GM19099 (cell line): ENCODE data around the gene IL4R.

Experiments
- POLR2A ChIP-seq: IDR thresholded peaks from 3 replicates; pipeline ENCODE4 v1.6.1; 2011; ENCODE audit warnings: low read depth; ENCODE audit not compliant: insufficient read length; ENCODE audit errors: extremely low read depth

The IL4R gene

DNA sequence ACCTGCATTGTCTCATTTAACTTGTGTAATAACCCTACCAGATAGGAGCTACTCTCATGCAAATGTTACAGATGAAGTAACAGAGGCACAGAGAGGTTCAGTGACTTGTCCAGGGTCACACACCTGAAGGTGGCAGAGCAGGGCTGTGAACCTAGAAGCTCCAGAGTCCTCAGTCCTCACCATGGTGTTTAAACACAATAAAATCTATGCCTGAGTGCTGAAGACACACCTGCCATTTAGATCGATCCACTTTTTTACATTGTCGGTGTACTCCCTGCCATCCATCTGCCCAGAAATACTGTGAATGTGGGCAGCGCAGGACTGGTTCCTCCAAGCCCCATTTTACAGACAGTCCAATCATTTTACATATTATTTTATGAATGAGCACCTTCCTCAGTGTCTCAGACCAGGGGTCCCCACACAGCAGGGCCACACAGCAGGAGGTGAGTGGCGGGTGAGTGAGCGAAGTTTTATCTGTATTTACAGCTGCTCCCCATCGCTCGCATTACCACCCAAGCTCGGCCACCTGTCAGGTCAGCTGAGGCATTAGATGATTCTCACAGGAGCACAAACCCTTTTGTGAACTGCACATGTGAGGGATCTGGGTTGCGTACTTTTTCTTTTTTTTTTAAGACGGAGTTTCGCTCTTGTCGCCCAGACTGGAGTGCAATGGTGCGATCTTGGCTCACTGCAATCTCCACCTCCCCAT is 5.6 kb downstream of the IL4R start:
- TF ChIP-seq POLR2A = no peak

DNA sequence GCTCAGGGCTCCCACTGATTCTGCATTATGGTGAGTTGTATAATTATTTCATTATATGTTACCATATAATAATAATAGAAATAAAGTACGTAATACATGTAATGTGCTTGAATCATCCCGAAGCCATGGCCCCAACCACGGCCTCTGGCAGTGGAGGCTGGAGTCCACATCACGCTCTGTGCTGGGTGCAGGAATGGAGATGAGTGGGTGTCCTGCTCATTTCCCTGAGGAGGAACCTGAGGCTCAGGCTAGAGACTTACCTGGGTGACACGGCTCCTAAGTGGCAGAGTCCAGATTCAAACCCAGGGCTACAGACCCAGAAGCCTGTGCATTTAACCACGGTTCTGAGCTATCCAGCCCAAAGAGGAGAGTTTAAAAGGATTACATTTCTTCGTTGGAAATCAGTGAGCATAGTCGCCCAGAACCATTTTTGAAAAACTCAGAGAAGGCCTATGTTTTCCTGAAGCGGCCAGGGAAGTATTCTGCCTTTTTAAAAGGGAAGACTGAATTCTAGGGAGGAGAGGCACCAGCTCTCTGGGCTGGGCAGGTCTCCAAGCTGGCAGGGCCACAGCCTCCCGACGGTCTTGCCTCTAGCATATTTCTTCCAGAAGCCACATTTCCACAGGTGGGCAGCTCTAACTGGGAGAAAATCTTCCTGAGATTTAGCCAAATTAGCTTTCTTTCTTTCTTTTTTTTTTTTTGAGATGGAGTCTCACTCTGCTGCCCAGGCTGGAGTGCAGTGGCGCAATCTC is 6.7 kb downstream of the IL4R start:
- no peak for TF ChIP-seq POLR2A

DNA sequence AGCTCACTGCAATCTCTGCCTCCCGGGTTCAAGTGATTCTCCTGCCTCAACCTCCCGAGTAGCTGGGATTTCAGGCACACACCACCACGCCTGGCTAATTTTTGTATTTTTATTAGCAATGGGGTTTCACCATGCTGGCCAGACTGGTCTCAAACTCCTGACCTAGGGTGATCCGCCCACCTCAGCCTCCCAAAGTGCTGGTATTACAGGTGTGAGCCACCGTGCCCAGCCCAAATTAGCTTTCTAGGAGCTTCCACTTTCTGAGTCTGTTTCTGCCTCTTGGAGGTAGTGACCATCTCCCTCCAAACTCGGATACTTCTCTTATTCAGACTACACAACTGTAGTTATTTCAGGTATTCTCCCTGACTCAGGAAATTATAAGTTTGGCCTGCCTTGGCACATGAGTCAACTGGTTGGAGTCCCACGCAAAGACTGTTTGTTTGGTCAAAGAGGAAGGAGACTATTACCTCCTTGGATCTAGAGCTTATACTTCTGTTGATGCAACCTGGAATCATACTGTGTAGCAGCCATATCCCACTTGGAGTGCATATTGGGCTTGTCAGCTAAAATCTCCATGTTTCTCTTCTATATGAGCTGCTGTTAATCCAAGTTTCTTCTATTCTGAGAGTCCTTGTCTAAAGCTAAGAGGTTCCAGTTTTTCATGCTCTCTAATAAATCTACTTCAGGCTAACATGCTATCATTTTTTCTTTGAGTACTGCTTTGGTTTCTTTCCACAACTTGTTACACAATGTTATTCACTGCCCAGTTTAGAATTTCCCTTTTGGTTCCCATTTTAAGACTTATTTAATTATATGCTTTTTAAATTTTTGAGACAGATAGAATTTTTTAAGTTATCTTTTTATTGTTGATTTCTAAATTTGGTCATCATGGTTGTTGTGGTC is 7.5 kb downstream of the IL4R start:
- TF ChIP-seq POLR2A = no peak

DNA sequence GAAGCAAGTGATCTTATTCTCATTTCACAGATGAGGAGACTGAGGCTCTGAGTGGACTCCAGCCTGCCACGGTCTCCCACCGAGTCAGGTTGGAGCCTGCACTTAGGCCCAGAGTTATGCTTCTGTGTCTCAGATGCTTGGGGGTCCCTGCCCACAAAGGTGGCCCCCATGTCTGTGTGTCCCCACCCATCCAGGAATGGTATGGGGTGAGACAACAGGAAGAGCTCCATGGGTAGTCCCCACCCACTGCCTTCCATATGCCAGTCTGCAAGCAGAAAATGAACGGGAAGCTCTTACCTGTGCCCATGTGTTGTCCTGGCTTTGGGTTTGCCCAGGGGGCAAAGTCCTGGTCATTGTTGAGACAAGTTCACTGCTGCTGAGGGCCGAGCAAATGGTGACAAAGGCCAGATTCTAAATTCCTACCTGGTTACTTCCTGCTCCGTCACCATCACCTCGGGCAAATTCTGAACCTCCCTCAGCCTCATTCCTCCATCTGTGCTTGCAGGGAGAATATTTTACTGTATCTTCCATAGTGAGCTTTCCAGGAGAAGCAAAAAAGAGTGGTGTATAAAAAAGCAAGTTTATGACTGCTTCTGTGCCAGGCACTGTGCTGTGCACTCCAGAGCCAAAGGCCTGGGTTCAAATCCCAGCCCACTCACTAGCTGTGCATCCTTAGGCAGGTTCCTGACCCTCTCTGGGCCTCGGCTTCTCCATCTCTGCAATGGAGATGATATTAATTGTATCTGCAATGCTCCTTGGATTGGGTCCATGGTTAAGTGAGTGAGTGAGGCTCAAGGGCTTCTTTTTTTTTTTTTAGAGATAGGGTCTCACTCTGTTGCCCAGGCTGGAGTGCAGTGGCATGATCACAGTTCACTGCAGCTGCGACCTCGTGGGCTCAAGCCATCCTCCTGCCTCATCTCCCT is 9.3 kb downstream of the IL4R start:
- no peak for TF ChIP-seq POLR2A

DNA sequence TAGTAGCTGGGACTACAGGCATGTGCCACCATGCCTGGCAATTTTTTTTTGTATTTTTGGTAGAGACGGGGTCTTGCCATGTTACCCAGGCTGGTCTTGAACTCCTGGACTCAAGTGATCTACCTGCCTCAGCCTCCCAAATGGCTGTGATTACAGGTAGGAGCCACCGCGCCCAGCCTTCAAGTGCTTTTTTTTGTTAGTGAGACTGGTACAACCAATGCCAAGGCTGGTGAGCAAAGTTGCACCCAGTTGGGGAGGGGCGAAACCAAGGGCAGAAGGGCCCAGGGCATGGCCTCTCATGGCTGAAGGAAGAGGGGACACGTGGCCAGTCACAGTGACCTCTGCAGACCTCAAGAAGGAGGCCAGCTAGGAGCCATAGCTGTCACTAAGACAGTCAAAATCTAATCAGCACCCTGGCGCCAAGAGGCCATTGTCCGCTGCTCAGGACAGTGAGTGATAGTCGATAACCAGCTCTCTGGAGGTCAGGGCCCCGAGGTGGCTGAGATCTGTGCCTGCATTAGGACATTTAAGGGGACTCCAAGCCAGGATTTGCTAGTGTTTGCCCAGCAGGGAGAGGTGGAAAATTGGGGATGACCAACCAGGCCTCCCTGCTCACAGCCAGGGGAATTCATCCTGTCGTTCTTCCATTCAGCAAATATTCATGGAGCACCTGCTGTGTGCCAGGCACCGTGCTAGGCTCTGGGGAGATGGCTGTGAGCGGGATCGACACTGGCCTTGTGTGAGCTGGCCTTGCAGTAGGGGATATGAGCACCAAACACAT is 10.2 kb downstream of the IL4R start:
- no peak for TF ChIP-seq POLR2A

DNA sequence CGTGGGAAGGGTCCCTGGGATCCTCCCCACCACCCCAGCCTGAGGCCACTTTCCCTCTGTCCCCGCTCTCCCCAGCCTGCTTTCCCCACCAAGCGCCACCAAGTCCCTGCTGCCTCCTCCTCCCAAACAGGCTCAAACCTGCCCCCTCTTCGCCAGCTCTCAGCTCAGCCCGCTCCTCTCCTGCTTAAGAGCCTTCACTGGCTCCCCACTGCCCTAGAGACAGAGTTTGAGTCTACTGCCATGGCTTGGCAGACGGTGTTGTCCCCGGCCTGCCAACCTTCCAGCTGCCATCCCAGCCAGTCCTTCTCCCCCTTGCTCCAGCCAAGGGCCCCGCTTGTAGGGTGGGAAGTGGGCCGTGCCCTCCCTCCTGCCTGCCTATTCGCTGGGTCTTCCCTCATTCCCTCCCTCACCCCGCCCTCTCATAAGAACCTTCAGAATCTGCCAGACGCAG is 11.1 kb downstream of the IL4R start:
- no peak for TF ChIP-seq POLR2A

DNA sequence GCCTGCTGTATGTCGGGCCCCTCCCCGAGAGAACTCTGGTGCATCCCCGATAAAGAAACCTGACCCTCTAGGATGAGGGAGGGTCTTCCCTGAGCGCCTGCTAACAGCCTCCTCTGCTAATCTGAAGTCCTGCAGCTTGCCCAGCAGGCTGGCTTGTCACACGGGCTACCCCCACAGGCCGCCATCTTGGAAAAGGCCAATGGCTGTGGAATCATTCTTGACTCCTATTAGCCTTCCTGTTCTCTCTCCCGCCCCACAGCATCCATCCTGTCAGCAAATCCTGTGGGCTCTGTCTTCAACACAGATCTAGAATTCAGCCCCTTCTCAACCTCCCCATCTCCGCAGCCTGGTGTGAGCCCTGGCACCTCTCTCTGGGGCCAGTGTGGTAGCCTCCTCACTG is 12.0 kb downstream of the IL4R start:
- TF ChIP-seq POLR2A = no peak

DNA sequence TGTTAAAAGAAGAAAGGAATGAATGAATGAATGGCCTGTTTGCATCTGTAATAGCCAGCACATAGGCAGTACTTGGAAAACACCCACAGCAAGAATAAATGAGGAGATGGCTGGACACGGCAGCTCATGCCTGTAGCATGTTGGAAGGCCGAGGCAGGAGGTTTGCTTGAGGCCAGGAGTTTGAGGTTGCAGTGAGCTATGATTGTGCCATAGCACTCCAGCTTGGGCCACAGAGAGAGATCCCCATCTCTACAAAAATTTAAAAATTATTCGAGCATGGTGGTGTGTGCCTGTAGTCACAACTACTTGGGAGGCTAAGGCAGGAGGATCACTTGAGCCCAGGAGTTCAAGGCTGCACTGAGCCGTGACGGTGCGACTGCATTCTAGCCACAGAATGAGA is 12.5 kb downstream of the IL4R start:
- no peak for TF ChIP-seq POLR2A

DNA sequence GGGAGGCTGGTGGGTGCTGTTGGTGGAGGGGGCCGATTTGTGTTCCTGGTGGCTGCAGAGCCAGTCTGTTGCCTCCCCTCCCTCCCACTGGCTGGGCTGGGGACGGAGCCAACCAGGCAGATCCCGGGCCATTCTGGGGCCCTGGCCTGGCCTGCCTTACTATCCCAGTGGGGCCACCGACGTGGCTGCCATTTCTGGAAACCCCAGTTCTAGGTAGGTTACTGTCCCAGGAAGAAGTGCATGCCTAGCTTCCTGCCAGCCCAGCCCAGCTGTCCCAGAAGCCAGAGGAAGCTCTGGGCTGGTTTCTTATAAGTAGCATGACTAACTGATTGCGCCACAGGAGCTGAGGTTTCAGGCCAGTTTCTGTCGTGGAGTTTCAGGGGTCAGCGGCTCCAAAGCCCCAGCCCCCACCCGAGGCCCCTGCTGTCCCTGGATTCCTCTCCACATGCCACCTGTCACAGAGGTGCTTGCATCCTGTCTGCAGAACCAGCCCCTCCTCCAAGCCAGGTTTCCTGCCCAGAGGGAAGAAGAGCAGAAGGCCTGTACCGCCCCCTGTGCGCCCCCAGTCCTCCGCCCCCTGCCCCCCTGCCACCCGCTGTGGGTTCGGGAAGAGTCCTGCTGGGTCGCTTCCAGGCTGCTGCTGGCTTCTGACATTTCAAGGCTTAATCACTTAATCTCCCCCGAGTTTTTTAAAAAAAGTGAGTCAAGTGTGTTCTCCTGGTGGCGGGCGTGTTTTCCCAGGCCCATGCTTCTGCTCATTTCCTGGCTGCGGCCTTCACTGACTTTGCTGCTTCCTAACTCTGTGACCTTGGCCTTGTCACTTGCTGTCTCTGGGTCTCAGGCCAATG is 13.2 kb downstream of the IL4R start:
- no peak for TF ChIP-seq POLR2A

DNA sequence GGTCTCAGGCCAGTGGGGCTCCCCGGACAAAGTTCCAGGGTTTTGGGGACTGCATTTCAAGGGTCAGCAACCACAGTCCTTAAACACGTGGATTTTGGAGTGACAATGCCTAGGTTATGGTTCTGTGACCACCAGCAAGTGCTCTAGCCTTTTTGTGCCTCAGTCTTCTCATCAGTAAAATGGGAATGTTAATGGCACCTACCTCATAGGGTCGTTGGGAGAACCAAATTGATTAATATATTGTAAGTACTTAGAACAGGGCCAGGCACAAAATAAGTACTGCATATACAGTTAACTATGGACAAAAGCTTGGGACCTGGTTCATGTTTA is 13.8 kb downstream of the IL4R start:
- TF ChIP-seq POLR2A = no peak

DNA sequence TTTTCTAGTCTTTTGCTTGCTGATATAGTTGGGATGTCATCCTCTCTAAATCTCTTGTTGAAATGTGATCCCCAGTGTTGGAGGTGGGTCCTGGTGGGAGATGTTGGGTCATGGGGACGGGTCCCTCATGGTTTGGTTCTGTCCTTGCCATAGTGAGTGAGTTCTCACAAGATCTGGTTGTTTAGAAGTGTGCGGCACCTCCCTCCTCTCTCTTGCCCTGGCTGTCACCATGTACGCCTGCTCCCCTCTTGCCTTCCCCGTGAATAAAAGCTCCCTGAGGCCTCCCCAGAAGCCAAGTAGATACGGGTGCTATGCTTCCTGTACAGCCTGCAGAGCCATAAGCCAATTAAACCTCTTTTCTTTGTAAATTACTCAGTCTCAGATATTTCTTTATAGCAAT is 15.2 kb downstream of the IL4R start:
- TF ChIP-seq POLR2A = no peak

DNA sequence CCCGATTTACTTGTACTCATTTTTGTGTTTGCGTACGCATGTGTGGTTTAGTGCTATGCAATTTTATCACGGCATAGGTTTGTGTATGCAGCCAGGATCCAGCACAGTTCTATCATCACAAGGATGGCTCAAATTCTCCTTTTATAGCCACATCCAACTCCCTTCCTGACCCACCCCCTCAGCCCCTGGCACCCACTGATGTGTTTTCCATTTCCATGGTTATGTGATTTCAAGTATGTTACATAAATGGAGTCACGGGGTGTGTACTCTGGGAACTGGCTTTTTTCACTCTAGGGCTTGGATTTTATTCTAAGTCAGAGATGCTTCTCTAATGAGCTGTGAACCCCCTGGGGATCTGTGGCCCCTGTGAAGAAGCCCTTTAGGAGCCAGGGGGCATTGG is 16.8 kb downstream of the IL4R start:
- TF ChIP-seq POLR2A = no peak

DNA sequence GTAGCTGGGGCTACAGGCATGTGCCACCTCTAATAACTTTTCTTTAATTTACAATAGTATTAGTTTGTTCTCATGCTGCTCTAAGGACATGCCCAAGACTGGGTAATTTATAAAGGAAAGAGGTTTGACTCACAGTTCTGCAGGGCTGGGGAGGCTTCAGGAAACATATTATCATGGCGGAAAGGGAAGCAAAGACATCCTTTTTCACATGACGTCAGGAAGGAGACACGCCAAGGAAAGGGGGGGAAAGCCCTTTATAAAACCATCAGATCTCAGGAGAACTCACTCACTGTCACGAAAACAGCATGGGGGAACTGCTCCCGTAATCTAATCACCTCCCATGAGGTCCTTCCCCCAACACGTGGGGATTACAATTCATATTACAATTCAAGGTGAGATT is 18.3 kb downstream of the IL4R start:
- no peak for TF ChIP-seq POLR2A
